HCT116 (cell line): ENCODE measurements around the gene PRKCZ.

Source experiments
- CEBPB ChIP-seq: IDR thresholded peaks from 2 replicates; pipeline ENCODE4 v1.6.1; 2012; ENCODE audit warnings: low read depth
- EGR1 ChIP-seq: IDR thresholded peaks from 2 replicates; pipeline ENCODE4 v1.6.1; 2012; ENCODE audit warnings: low read depth
- EZH2 ChIP-seq: fragments of 200-600 bp; sonication (generic); IDR thresholded peaks from 2 replicates; pipeline ENCODE4 v1.6.1; 2017; ENCODE audit warnings: antibody characterized with exemption, mixed run types
- EZH2phosphoT487 ChIP-seq: fragments of 200-600 bp; IDR thresholded peaks from 2 replicates; pipeline ENCODE4 v1.6.1; 2018; ENCODE audit warnings: antibody characterized with exemption, borderline replicate concordance
- JUND ChIP-seq: IDR thresholded peaks from 2 replicates; pipeline ENCODE4 v1.6.1; 2012
- POLR2A ChIP-seq: IDR thresholded peaks from 2 replicates; pipeline ENCODE4 v1.7.0; 2011; ENCODE audit warnings: borderline replicate concordance; ENCODE audit not compliant: insufficient read depth, insufficient read length; ENCODE audit errors: extremely low read depth
- POLR2AphosphoS5 ChIP-seq: IDR thresholded peaks from 2 replicates; pipeline ENCODE4 v1.6.1; 2011; ENCODE audit warnings: mild to moderate bottlenecking, low read depth, low read length, moderate library complexity
- RAD21 ChIP-seq: IDR thresholded peaks from 2 replicates; pipeline ENCODE4 v1.6.1; 2012; ENCODE audit warnings: low read depth, mild to moderate bottlenecking
- SIN3A ChIP-seq: IDR thresholded peaks from 2 replicates; pipeline ENCODE4 v1.6.1; 2012; ENCODE audit warnings: low read depth
- SP1 ChIP-seq: IDR thresholded peaks from 2 replicates; pipeline ENCODE4 v1.6.1; 2012; ENCODE audit warnings: low read depth
- ZFX ChIP-seq: fragments of 450-650 bp; IDR thresholded peaks from 2 replicates; pipeline ENCODE4 v1.6.1; 2017
- ZNF274 ChIP-seq: fragments of 200-500 bp; sonication (Bioruptor generic); IDR thresholded peaks from 2 replicates; pipeline ENCODE4 v1.6.1; 2014; ENCODE audit warnings: mild to moderate bottlenecking, low read depth, low read length, inconsistent platforms
- TF ChIP-seq, protein P1 (sequence below), 3 experiments: fragments of 200-600 bp in 1 of 3; sonication (generic) in 1 of 3; IDR thresholded peaks in 2 of 3; conservative IDR thresholded peaks in 1 of 3; 2 replicates each; pipeline ENCODE4 v1.5.1; 2012 to 2017; ENCODE audit warnings: low read depth in 2 of 3, low read length in 2 of 3, antibody characterized with exemption in 1 of 3, borderline replicate concordance in 1 of 3, control low read depth in 1 of 3, mild to moderate bottlenecking in 1 of 3, mixed read lengths in 1 of 3, mixed run types in 1 of 3, moderate library complexity in 1 of 3; ENCODE audit not compliant: insufficient read depth in 1 of 3
- TF ChIP-seq, protein P2 (sequence below): IDR thresholded peaks from 2 replicates; pipeline ENCODE4 v1.6.1; 2012; ENCODE audit warnings: low read depth

DNA sequence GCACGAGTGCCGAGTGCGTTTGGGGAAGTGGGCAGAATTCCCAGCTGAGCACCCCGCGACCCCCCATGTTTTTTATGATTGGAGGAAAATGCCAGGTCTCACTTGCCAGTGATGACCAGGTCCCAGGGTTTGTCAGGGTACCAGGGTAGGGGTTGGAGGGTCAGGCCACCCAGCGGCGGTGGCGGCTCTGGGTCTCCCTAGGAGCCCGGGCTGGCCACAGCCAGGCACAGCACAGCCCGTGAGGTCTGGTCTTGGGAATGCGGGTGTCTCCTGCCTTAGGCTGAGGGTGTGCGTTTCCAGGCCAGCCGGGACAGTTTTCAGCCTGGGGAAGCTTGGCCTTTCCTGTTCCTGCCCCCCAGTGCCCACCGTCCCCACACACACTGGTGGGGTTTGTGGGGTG, 22.7 kb downstream of the PRKCZ start:
- no peak for TF ChIP-seq SP1
- TF ChIP-seq, protein P1, sequence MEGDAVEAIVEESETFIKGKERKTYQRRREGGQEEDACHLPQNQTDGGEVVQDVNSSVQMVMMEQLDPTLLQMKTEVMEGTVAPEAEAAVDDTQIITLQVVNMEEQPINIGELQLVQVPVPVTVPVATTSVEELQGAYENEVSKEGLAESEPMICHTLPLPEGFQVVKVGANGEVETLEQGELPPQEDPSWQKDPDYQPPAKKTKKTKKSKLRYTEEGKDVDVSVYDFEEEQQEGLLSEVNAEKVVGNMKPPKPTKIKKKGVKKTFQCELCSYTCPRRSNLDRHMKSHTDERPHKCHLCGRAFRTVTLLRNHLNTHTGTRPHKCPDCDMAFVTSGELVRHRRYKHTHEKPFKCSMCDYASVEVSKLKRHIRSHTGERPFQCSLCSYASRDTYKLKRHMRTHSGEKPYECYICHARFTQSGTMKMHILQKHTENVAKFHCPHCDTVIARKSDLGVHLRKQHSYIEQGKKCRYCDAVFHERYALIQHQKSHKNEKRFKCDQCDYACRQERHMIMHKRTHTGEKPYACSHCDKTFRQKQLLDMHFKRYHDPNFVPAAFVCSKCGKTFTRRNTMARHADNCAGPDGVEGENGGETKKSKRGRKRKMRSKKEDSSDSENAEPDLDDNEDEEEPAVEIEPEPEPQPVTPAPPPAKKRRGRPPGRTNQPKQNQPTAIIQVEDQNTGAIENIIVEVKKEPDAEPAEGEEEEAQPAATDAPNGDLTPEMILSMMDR (IDR thresholded peaks at IDR 0.05 in 2 of 3, conservative IDR thresholded peaks at IDR 0.05 in 1 of 3; ENCODE audit: borderline replicate concordance in 1 of 3, insufficient read depth in 1 of 3, low read depth in 2 of 3, low read length in 2 of 3) = no peak
- no peak for TF ChIP-seq ZNF274
- TF ChIP-seq, protein P2, sequence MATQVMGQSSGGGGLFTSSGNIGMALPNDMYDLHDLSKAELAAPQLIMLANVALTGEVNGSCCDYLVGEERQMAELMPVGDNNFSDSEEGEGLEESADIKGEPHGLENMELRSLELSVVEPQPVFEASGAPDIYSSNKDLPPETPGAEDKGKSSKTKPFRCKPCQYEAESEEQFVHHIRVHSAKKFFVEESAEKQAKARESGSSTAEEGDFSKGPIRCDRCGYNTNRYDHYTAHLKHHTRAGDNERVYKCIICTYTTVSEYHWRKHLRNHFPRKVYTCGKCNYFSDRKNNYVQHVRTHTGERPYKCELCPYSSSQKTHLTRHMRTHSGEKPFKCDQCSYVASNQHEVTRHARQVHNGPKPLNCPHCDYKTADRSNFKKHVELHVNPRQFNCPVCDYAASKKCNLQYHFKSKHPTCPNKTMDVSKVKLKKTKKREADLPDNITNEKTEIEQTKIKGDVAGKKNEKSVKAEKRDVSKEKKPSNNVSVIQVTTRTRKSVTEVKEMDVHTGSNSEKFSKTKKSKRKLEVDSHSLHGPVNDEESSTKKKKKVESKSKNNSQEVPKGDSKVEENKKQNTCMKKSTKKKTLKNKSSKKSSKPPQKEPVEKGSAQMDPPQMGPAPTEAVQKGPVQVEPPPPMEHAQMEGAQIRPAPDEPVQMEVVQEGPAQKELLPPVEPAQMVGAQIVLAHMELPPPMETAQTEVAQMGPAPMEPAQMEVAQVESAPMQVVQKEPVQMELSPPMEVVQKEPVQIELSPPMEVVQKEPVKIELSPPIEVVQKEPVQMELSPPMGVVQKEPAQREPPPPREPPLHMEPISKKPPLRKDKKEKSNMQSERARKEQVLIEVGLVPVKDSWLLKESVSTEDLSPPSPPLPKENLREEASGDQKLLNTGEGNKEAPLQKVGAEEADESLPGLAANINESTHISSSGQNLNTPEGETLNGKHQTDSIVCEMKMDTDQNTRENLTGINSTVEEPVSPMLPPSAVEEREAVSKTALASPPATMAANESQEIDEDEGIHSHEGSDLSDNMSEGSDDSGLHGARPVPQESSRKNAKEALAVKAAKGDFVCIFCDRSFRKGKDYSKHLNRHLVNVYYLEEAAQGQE = no peak
- no peak for TF ChIP-seq ZFX
- no peak for TF ChIP-seq POLR2AphosphoS5
- TF ChIP-seq JUND = no peak
- no peak for TF ChIP-seq EZH2
- TF ChIP-seq POLR2A = no peak
- TF ChIP-seq SIN3A = no peak
- TF ChIP-seq CEBPB = no peak
- no peak for TF ChIP-seq RAD21
- TF ChIP-seq EGR1 = no peak
- TF ChIP-seq EZH2phosphoT487 = no peak
